ENCODE measurements around the gene GSTM1.

The GSTM1 gene

GRCh38 chr1:109654519-109654918, 33.1 kb upstream of the GSTM1 start:
- no peak for DNase-seq (ENCODE audit: low read depth)
- H3K4me3 ChIP-seq (replicated peaks; ENCODE audit: low read depth, low read length): no peak overlapping the region

GRCh38 chr1:109655615-109656519, 31.8 kb upstream of the GSTM1 start, which contains the start of gene GSTM4:
TSS of gene GSTM4 (plus strand) at chr1:109656099. CDS start at chr1:109656390, 291 bp downstream.
- TF ChIP-seq, protein P1, sequence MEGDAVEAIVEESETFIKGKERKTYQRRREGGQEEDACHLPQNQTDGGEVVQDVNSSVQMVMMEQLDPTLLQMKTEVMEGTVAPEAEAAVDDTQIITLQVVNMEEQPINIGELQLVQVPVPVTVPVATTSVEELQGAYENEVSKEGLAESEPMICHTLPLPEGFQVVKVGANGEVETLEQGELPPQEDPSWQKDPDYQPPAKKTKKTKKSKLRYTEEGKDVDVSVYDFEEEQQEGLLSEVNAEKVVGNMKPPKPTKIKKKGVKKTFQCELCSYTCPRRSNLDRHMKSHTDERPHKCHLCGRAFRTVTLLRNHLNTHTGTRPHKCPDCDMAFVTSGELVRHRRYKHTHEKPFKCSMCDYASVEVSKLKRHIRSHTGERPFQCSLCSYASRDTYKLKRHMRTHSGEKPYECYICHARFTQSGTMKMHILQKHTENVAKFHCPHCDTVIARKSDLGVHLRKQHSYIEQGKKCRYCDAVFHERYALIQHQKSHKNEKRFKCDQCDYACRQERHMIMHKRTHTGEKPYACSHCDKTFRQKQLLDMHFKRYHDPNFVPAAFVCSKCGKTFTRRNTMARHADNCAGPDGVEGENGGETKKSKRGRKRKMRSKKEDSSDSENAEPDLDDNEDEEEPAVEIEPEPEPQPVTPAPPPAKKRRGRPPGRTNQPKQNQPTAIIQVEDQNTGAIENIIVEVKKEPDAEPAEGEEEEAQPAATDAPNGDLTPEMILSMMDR (IDR thresholded peaks at IDR 0.05; ENCODE audit: low read length, missing control alignments): no peak
- DNase-seq (ENCODE audit: low read depth): peak; percentile 83
- H3K4me3 ChIP-seq (replicated peaks; ENCODE audit: low read depth, low read length): peak within 1 kb of the TSS; percentile 70

More at GRCh38 chr1:109654519-109654918, 33.1 kb upstream of the GSTM1 start:
- TF ChIP-seq, protein P1 (IDR thresholded peaks at IDR 0.05; ENCODE audit: low read length, missing control alignments): no peak

GRCh38 chr1:109657395-109657794, 30.2 kb upstream of the GSTM1 start:
- no peak for DNase-seq (ENCODE audit: low read depth)
- TF ChIP-seq, protein P1 (IDR thresholded peaks at IDR 0.05; ENCODE audit: low read length, missing control alignments): no peak
- H3K4me3 ChIP-seq (replicated peaks; ENCODE audit: low read depth, low read length): no peak overlapping the region

GRCh38 chr1:109657970-109658369, 29.6 kb upstream of the GSTM1 start:
- H3K4me3 ChIP-seq (replicated peaks; ENCODE audit: low read depth, low read length): no peak overlapping the region
- DNase-seq (ENCODE audit: low read depth): no peak
- TF ChIP-seq, protein P1 (IDR thresholded peaks at IDR 0.05; ENCODE audit: low read length, missing control alignments): no peak

- no peak overlapping the region for H3K4me3 ChIP-seq (replicated peaks; ENCODE audit: low read depth, low read length)
- DNase-seq (ENCODE audit: low read depth): no peak
- TF ChIP-seq, protein P1 (IDR thresholded peaks at IDR 0.05; ENCODE audit: low read length, missing control alignments): no peak
Measured at GRCh38 chr1:109658533-109659042, 29.0 kb upstream of the GSTM1 start.

- no peak for DNase-seq (ENCODE audit: low read depth)
- H3K4me3 ChIP-seq (replicated peaks; ENCODE audit: low read depth, low read length): no peak overlapping the region
- TF ChIP-seq, protein P1 (IDR thresholded peaks at IDR 0.05; ENCODE audit: low read length, missing control alignments): no peak
Measured at GRCh38 chr1:109659145-109659544, 28.5 kb upstream of the GSTM1 start.
